ENCODE results near the gene TMEM214. TPM values are rescaled to one million over a fixed set of nuclear protein-coding genes. Genes with fewer than 3 reads are reported as not detected.

Gene TMEM214, protein sequence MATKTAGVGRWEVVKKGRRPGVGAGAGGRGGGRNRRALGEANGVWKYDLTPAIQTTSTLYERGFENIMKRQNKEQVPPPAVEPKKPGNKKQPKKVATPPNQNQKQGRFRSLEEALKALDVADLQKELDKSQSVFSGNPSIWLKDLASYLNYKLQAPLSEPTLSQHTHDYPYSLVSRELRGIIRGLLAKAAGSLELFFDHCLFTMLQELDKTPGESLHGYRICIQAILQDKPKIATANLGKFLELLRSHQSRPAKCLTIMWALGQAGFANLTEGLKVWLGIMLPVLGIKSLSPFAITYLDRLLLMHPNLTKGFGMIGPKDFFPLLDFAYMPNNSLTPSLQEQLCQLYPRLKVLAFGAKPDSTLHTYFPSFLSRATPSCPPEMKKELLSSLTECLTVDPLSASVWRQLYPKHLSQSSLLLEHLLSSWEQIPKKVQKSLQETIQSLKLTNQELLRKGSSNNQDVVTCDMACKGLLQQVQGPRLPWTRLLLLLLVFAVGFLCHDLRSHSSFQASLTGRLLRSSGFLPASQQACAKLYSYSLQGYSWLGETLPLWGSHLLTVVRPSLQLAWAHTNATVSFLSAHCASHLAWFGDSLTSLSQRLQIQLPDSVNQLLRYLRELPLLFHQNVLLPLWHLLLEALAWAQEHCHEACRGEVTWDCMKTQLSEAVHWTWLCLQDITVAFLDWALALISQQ
- total RNA-seq: 53.6 and 71.9 TPM in 2 replicates

DNA sequence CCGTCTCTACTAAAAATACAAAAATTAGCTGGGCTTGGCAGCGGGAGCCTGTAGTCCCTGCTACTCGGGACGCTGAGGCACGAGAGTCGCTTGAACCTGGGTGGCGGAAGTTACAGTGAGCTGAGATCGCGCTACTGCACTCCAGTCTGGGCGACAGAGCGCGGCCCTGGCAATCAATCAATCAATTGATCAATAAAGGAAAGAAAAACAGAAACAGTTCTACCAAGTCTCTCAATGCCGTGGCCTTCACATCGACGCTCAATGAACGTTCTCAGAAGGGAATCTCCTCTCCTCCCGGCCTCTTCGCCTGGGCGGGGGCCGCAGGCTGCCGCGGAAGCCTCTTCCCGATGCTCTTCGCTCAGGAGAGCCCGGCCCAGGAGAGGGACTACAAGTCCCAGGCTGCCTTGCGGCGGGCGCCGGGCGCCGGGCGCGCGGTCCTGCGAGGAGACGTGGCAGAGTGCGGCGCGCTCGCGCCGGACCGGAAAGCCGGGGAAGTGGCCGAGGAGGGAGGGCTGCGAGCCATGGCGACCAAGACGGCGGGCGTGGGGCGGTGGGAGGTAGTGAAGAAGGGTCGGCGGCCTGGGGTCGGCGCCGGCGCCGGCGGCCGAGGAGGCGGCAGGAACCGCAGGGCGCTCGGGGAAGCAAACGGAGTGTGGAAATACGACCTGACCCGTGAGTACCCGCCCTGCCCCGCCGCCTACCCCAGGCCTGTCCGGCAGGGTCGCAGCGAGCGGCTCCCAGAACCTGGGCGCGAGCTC lies at the start of gene TMEM214:
TSS of gene TMEM214 (plus strand) at position 471 of the 758 bp plus-strand sequence. CDS start at position 522, 51 bp downstream.

DNA sequence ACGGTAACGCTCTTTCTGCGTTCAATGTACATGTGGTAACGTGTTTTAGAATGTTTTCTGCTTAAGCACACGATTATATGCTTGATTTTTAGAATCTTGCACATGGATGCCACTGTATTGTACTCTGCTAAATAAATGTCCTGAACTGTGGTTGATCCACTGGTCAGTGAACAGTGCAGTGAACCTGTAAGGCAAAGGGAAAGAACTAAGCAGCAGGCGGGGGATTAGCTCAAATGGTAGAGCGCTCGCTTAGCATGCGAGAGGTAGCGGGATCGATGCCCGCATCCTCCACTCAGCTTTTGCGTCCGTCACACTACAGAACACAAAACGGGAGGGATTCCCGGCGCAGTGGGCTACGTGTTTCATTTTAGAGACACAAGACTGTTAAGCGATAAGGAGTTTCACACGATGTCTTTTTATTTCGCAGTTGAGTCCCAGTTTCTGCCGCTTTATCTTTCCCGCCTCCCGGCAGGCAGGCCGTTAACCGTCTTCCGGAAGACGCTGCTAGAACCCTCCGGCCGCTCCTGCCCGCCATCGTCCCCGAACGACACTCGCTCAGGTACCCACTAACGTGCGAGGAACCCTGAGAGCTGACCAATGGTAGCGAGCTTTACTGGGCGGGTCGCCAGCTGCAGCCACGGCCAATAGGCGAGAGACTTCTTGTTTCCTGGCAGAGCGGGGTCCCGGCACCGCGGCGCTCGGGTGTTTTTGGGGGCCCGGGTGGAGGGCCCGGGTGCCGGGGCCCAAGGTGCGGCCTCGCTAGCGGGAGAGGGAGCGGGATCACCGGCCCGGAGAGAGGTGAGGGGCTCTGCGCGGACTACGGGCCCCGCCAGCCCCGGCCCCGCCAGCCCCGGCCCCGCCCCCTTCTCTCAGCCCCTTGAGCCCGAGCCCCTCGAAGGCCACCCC lies 18.5 kb downstream of the TMEM214 start, which contains the start of gene AGBL5:
TSS of gene AGBL5 (plus strand) at position 673 of the 906 bp plus-strand sequence. CDS start 1,291 bp downstream, outside the sequence.

DNA sequence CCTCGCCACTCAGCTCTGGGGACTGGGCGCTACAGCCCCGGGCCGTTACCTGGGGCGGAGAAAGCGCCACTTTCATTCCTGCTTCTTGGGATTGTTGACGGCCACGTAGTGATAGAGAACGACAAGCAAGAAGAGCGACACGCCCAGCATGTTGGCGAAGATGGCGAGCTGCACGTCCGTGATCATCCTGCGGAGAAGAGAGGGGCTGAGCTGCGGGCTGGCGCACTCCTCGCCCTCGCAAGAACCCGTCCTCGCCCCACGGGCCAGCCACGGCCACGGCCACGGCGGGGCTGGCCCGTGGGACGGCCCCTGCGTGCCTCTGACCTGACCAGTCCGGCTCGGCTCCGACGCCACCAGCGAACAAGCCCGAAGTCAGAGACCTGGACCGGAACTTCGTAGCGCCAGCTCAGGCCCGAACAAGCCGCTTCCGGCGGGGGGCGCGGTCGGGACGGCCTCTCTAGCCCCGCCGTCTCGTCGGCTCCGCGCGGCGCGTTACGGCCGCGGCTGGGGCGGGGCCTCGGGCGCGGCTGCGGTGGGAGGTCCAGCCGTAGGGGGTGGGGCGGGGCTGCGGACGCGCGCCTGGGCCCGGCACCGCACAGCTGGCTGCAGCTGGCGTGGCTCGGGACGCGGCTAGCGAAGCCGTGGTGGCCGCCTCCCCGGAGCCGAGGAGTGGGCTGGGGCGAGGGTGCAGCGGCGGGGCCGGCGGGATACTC lies 38.7 kb downstream of the TMEM214 start, which contains the start of gene OST4:
TSS of gene OST4 (minus strand) at position 378 of the 713 bp plus-strand sequence.

DNA sequence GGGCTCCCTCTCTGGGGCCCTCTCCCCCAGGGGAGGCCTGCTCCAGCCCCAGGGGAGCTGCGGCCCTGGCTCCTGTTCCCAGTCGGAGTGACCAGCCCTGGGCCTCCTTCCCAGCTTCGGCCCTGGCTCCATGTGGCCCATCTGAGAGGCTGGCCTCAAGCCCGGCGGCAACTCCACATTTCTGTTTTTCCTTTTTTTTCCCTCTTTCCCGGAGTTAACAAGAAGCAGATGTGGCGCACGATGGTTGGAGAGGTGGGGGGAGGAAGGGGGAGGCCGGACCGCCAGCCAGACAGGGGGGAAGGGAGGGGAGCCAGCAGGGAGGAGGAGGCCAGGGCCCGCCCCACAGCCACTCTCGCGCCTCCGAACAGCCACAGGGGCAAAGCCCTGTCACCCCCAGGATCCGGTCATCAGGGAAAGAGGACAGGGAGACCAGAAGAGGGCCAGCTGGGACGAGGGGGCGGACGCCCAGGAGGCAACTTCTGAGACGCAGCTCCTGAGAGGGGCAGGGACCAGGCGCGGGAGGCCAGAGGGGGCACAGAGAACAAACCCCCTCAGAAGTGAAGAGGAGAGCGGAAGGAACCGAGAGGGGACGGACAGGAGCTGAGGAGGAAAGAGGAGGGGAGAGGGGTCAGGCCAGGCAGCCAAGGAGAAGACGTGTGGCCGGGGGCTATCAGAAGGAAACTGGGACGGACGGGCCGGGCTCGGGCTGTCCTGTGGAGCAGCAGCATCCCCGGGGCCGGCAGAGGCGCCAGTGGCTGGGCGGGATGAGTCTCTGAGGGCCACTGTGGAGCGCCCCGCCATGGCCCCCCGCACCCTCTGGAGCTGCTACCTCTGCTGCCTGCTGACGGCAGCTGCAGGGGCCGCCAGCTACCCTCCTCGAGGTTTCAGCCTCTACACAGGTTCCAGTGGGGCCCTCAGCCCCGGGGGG lies 45.8 kb downstream of the TMEM214 start, which contains the start of gene EMILIN1:
TSS of gene EMILIN1 (plus strand) at position 349 of the 928 bp plus-strand sequence. CDS start at position 800, 451 bp downstream.

DNA sequence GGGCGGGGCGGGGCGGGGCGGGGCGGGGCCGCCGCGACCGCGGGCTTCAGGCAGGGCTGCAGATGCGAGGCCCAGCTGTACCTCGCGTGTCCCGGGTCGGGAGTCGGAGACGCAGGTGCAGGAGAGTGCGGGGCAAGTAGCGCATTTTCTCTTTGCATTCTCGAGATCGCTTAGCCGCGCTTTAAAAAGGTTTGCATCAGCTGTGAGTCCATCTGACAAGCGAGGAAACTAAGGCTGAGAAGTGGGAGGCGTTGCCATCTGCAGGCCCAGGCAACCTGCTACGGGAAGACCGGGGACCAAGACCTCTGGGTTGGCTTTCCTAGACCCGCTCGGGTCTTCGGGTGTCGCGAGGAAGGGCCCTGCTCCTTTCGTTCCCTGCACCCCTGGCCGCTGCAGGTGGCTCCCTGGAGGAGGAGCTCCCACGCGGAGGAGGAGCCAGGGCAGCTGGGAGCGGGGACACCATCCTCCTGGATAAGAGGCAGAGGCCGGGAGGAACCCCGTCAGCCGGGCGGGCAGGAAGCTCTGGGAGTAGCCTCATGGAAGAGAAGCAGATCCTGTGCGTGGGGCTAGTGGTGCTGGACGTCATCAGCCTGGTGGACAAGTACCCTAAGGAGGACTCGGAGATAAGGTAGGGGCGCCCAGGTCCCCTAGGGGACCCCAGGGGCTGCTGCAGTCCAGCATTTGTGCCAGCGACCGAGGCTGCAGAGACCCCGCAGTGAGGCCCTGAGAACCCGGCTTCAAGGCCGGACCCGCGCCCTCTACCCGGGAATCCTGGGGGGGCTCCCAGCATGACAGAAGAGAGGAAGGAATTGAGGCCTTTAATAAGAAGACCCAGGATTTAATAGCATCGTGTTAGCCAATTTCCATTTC lies 54.2 kb downstream of the TMEM214 start, which contains the start of gene KHK:
TSS of gene KHK (plus strand) at position 49 of the 870 bp plus-strand sequence. CDS start at position 537, 488 bp downstream.

Other genes with a start within 250 kb of the TMEM214 start
- gene CENPA, start 246.9 kb upstream of the TMEM214 start, total RNA-seq: 14.7 and 16.0 TPM in 2 replicates
- gene DPYSL5, start 184.8 kb upstream of the TMEM214 start, total RNA-seq: not detected in 2 replicates
- gene MAPRE3, start 62.3 kb upstream of the TMEM214 start, total RNA-seq: 2.6 and 4.3 TPM in 2 replicates
- gene AGBL5, start 18.7 kb downstream of the TMEM214 start, total RNA-seq: 16.5 and 22.3 TPM in 2 replicates
- 193 and 258 TPM in 2 replicates for gene OST4, start 38.7 kb downstream of the TMEM214 start, total RNA-seq
- 36.7 and 51.6 TPM in 2 replicates for gene EMILIN1, start 45.6 kb downstream of the TMEM214 start, total RNA-seq
- gene KHK, start 53.8 kb downstream of the TMEM214 start, total RNA-seq: 1.4 and 1.5 TPM in 2 replicates
- 7.2 and 14.3 TPM in 2 replicates for gene CGREF1, start 86.2 kb downstream of the TMEM214 start, total RNA-seq
- gene ABHD1, start 90.8 kb downstream of the TMEM214 start, total RNA-seq: under 0.01 TPM in 1 of 2 replicates, not detected in the other
- 37.8 and 48.1 TPM in 2 replicates for gene PREB, start 101.7 kb downstream of the TMEM214 start, total RNA-seq
- not detected in 2 replicates for gene PRR30, start 106.4 kb downstream of the TMEM214 start, total RNA-seq
- gene TCF23, start 116.0 kb downstream of the TMEM214 start, total RNA-seq: not detected in 2 replicates
- gene ATRAID, start 179.1 kb downstream of the TMEM214 start, total RNA-seq: 113 and 144 TPM in 2 replicates
- gene SLC5A6, start 179.3 kb downstream of the TMEM214 start, total RNA-seq: 43.6 and 48.1 TPM in 2 replicates
- gene CAD, start 184.4 kb downstream of the TMEM214 start, total RNA-seq: 40.1 and 62.4 TPM in 2 replicates
- gene SLC30A3, start 230.1 kb downstream of the TMEM214 start, total RNA-seq: not detected in 2 replicates
- gene DNAJC5G, start 242.5 kb downstream of the TMEM214 start, total RNA-seq: not detected in 2 replicates
- not detected in 2 replicates for gene TRIM54, start 249.5 kb downstream of the TMEM214 start, total RNA-seq

Measured in subcutaneous preadipocyte (primary cell).